NCI-H128 (cell line): ENCODE results near the gene GPR132.
A peak's percentile ranks its signal among the peaks of the same experiment; 100 is the strongest.

Experiments
- DNase-seq: peaks from one replicate; lab custom pipeline; 2025; ENCODE audit not compliant: unreplicated experiment; lab: John Stamatoyannopoulos, UW

GPR132 gene

GRCh38 chr14:105063056-105063455 is 2.2 kb downstream of the GPR132 start:
- no peak for DNase-seq

- no peak for DNase-seq
These were observed 3.2 kb downstream of the GPR132 start for GRCh38 chr14:105062048-105062433.

GRCh38 chr14:105061428-105062047 is 3.7 kb downstream of the GPR132 start:
- DNase-seq: no peak

GRCh38 chr14:105060751-105061427 is 4.3 kb downstream of the GPR132 start:
- DNase-seq: no peak

- DNase-seq: no peak
These were observed 5.2 kb downstream of the GPR132 start for GRCh38 chr14:105059925-105060565.

- DNase-seq: no peak
These were observed 6.0 kb downstream of the GPR132 start for GRCh38 chr14:105059035-105059924.

- no peak for DNase-seq
These were observed 6.7 kb downstream of the GPR132 start for GRCh38 chr14:105058521-105059034.

GRCh38 chr14:105056303-105056831 is 8.9 kb downstream of the GPR132 start:
- DNase-seq: no peak

- no peak for DNase-seq
These were observed 9.4 kb downstream of the GPR132 start for GRCh38 chr14:105055736-105056302.

GRCh38 chr14:105055334-105055733 is 9.9 kb downstream of the GPR132 start:
- DNase-seq: no peak

- no peak for DNase-seq
These were observed 11.2 kb downstream of the GPR132 start for GRCh38 chr14:105053996-105054395.

- DNase-seq: no peak
These were observed 11.8 kb downstream of the GPR132 start for GRCh38 chr14:105053421-105053820.

- no peak for DNase-seq
These were observed 13.1 kb downstream of the GPR132 start for GRCh38 chr14:105052110-105052458.

GRCh38 chr14:105051182-105052109 is 13.8 kb downstream of the GPR132 start:
- DNase-seq: no peak

GRCh38 chr14:105050551-105050897 is 14.7 kb downstream of the GPR132 start:
- peak; percentile 51 for DNase-seq

- no peak for DNase-seq
These were observed 15.3 kb downstream of the GPR132 start for GRCh38 chr14:105049753-105050550.

GRCh38 chr14:105047283-105048016 is 17.8 kb downstream of the GPR132 start:
- no peak for DNase-seq

GRCh38 chr14:105046891-105047282 is 18.3 kb downstream of the GPR132 start:
- no peak for DNase-seq
